Raji (cell line): ENCODE results near the gene PGS1.

Source experiments
- POLR2A ChIP-seq: IDR thresholded peaks from 2 replicates; pipeline ENCODE4 v1.6.1; 2011; ENCODE audit warnings: low read depth, low read length, control low read depth; ENCODE audit not compliant: insufficient read depth

The PGS1 gene

DNA sequence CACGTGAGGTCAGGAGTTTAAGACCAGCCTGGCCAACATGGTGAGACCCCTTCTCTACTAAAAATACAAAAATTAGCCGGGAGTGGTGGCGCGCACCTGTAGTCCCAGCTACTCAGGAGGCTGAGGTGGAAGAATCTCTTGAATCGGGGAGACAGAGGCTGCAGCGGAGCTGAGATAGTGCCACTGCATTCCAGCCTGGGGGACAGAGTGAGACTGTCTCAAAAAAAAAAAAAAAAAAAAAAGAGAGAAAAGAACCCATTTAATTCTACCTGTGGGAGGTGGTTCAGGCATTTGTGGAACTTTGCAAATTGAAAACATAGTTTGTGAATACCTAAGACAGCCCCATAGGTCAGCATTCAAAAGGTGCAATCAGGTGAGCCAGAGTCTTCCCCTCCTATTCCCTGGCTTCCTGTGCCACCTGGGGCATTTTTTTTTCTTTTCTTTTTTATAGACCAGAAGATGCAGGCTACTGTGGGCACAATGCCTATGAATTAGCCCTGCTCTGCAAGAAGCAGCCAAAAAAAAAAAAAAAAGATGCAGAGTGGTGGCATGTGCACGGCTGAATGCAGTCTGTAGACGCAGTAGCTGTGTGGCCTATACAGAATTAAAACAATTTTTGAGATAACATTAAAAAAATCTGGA is 9.5 kb upstream of the PGS1 start:
- TF ChIP-seq POLR2A: no peak

DNA sequence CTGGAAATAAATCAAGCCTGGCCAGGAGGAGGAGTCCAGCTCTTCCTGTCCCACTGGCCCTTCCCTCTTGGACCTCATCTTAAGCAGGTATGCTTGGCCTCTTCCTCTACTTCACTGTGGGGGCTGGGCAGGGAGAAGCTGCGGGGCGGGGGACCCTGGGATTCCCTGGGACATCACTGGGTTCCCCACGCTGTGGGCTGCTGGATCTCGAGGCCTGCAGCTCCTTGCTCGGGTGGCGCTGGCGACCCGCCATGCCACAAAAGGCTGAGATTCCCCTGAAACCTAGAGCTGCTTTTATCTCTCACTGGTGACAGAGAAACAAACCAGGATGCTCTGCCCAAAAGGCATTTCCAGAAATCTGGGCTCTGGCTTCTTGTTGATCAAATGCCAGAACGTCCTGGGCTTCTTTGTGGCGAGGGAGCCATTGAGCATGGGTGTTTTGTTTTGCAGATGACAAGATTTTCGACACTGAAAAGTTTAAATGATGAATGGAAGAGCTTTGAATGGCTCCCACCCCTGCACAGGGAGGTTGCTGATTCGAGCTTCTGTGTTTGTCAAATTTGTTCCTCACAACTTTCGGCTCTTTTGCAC is 8.6 kb upstream of the PGS1 start:
- no peak for TF ChIP-seq POLR2A

DNA sequence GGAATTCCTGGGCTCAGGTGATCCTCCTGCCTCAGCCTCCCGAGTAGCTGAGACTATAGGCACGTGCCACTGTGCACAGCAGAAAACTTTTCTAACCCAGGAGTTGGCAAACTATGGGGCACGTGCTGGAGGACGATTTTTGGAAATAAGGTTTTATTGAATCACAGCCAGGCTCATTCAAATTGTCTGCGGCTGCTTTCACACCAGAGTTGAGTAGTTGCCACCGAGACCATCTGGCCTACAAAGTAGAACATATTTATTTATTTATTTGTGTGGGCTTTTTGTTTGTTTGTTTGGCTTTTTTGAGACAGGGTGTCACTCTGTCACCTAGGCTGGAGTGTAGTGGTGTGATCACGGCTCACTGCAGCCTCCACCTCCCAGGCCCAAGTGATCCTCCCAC is 7.4 kb upstream of the PGS1 start:
- no peak for TF ChIP-seq POLR2A

DNA sequence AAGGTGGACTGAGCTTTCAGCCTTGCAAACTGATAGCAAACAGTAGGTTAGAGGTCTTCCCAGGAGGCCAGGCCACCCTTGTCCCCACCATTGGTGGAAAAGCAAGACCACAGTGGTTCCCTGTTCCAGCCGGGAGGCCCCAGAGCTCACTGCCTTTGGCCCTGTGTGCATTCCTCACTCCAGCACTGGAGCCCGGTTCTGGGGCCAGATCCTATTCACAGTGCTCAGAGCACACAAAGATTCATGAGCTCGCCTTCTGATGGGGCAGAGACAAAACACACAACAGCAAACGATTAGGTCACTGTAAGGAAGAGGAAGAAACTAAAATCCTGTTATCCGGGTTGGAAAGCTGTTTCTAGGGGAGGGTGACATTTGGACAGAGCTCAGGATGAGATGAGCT is 5.6 kb upstream of the PGS1 start:
- no peak for TF ChIP-seq POLR2A

DNA sequence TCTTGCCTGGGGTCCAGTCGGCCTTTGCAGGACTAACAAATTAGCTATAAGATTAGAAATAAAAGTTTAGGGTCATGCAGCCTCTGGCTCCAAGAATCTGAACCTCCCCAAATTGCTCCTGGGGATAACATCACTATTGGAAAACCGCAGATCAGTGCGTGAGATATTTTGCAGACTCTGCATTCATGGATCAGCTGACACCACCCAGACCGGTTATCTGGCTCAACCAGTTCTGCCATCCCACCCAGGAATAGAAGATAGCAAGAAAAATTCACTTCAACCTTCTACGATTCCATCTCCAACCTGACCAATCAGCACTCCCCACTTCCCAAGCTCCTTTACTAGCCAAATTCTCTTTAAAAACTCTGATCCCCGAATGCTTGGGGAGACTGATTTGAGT is 4.3 kb upstream of the PGS1 start:
- no peak for TF ChIP-seq POLR2A

DNA sequence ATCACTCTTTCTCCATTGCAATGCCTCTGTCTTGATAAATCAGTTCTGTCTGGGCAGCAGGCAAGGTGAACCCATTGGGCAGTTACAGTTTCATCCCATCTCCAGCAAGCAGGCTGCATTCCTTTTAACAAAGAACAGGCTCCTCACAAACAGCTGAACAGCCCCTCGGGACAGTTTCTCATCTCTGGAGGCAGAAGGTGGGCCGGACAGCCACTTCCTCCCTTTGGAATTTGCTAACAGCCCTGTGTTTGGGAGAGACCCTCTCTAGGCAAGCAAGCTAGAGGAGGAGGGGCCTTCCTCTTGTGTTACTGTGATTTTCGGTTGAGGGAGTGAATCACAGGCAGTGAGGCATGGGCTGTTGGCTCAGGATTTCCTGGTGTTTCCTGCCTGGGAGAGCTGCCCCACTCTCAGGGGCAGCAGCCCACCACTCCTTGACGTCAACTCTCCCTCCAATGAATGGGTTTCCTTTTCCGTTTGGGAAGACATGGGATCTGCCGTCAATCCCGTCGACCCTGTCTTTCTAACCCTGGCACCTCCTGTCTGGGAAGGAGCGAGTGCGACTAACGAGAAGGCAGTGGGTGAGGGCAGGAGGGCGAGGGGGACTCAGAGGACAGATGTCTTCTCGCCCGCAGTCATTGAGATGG is 3.7 kb upstream of the PGS1 start:
- TF ChIP-seq POLR2A: no peak

DNA sequence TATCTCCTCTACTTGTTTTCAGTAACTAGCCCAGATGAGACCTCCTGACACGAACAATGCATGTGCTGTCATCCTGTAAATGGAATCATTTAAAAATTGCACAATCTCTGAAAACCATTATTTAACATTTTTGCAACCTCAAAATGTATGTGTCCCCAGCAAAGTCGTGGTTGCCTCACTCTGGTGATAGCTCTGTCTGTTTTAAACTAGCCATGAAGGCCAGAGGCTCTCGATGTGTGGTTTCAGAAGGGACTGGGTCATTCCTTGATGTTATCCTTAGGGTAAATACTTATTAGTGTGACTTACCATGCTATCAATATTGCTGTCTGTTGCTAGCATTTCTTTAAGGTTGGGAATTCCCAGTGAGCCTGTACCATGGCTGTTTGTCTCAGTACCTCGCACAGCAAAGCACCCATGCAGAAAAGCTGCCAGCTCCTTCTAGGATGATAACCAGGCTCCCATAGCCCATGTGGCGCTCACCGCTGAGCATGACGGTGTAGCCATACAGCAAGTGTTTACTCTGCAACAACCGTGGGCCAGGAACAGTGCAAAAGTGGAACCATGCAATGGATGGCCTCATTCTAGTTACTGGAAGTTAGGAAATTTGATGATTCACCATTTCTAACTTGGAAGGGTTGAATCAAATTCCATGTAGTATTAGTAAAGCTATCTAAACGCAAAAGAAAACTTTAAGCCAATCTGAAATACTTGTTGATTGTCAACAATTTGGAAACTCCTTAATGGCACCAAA is 2.9 kb upstream of the PGS1 start:
- no peak for TF ChIP-seq POLR2A

DNA sequence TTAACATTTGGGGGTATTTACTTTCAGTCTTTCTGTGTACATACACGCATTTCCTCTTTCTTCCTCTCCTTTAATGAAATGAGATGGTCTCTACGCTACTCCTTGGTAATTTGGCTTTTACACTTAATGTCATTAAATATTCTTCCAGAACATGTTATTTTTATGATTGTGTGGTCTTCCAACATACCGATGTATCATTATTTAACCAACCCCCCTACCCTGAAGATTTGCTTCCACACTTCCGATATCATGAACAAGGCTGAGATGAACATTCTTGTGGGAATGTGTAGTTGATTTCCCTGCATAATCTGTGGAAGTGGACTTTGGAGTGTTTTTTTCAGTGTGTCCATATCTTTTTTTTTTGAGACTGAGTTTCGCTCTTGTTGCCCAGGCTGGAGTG is 2.3 kb upstream of the PGS1 start:
- no peak for TF ChIP-seq POLR2A

DNA sequence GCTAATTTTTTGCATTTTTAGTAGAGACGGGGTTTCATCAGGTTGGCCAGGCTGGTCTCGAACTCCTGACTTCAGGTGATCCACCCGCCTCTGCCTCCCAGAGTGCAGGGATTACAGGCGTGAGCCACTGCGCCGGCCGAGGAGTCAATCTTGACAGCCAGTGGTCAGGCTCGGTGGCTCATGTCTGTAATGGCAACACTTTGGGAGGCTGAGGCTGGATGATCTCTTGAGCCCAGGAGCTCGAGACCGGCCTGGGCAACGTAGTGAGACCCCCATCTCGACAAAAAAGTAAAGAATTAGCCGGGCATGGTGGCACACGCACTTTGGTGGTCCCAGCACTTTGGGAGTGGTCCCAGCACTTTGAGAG is 608 bp upstream of the PGS1 start:
- TF ChIP-seq POLR2A: no peak

DNA sequence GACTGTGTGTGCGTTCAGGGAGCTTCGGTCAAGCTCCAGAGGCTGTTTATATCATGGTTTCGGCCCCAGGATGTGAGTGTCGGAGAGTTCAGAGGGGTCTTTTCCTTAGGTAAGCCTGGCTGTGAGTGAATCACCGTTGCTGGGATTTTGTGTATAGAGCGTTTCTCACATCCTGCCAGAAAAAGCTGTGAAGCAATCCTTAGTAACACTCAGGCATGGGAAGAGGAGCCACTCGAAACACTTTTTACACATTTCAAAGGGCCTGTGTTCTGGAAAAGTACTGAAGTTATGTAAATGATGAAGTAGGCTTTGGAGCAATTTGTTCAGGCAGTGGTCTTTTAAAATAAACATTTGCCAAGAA is 662 bp downstream of the PGS1 start:
- no peak for TF ChIP-seq POLR2A

DNA sequence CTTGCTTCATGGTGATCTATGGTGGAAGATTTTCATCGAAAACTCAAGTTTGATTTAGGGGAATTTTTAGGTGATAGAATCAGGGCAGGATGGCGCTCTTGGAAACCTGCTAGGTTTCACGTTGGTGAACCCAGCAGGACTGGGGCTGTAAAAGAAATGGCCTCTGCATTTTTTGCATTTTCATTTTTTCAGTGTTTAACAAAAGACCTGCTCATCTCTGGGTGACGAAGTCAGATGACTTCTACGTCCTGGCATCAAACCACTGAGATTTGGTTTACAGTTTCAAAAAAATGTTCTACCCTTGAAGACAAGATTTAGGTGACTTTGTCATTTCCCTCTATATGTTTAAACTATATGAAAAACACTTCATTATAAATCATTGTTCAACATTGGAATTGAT is 1.9 kb downstream of the PGS1 start:
- no peak for TF ChIP-seq POLR2A

DNA sequence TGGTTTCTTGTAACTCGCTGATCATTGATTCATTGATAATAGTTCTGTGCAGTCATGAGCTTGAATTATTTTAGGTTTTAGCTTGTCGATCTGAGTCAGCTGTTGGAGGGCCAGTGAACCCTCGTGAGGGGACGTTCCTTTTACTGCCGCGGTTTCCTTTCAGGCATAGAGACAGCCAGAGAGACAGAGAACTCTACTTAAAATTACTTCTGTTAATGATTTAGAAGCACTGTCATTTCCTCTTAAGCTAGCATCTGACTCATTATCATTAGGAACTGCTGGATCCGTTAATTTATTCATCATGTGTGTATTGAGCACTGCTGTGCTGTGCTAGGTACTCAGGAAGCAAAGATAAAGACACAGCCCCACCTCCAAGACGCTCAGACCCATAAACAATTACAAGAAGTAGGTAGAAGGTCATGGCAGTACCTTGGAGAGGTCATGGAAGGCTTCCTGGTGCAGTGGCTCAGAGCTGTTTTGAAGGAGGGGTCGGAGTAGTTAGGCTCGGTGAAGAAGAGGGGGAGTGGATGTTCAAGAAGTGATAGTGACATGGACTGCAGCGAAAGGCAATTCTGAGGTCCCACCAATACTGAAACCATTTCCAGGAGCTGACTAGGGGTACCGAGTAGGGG is 3.3 kb downstream of the PGS1 start:
- no peak for TF ChIP-seq POLR2A

DNA sequence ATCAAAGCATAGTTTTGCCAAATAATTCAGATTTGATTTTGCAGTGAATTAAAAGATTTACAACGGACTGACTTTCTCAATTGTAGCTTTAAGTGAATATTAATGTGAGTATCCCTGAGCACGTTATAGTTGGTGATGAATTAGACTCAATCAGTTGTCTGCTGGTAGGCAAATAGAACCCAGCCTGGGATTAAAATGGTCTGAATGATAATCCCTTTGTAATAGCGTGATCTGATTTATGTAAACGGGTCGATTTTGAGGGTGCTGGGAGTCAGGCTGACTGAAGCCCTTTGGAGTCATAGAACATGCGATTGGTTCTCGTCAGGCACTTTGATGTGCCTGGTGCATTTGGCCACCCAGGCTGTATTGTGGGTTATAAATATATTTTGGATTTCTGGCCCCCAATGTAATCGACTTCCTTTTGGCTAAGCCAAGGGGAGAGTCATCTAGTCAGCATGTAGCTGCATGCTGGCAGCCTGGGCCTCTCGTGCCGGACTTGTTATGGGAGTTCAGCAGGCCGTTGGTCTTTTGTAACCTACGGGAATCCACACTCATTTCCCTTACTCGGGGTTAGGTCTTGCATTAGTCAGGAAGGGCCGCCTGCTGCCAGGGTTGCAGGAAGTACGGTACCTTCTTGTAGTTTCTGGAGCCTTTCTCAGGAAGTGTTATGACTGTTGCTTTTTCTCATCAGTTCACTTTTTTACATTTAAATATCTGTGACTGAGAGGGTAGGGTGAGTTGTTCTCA is 5.4 kb downstream of the PGS1 start:
- no peak for TF ChIP-seq POLR2A

DNA sequence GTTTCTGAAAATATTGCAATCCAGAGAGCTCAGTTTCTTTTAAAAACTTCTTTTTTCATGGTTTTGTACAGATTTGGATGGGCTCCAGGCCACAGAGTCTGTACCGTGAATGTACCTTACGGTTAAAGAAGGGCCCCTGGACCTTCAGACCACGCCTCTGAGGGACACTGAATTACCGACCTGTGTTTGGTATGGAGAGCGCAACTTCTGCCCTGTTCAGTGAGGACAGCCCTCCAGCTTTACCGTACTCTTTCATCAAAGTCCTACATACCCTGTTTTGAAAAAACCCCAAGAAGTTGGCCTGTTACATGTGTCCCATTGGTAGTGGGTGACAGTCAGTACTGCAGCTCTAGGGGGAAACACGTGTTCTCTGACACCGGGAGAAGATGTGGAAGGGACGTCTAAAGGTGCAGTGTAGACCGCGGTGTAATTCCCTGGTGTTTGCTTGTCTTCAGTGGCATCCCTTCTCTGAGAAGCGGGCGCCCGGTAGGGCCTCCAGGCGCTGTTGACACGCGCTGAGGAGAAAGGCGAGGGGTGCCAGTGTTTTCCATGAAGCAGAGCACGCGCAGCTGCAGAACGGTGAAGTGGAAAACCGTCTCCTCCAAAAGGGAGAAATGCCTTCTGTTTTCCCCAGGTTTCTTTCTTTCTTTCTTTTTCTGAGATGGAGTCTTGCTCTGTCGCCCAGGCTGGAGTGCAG is 6.2 kb downstream of the PGS1 start:
- TF ChIP-seq POLR2A: no peak
